ENCODE results near the gene DSC2.

Gene DSC2

GRCh38 chr18:31091350-31091749 lies 10.9 kb downstream of the DSC2 start:
- peaks cover 3% of the 10 kb centered on the region for H3K4me1 ChIP-seq
- H3K27ac ChIP-seq = no peak overlapping the region
- no peaks in the 10 kb centered on the region for H3K36me3 ChIP-seq (ENCODE audit: control insufficient read depth, insufficient read depth, low read length)
- H3K9me3 ChIP-seq (ENCODE audit: control insufficient read depth, low read length) = no peaks in the 10 kb centered on the region
- no peak for TF ChIP-seq CTCF (IDR thresholded peaks at IDR 0.05)
- H3K9ac ChIP-seq = no peak overlapping the region
- no peak overlapping the region for H3K4me3 ChIP-seq (ENCODE audit: low read depth, low read length)
- H3K79me2 ChIP-seq = peaks cover 22% of the 10 kb centered on the region
- H3K27me3 ChIP-seq (ENCODE audit: control insufficient read depth, insufficient read depth, low read length) = no peaks in the 10 kb centered on the region
- H2AFZ ChIP-seq = no peak overlapping the region
- no peak overlapping the region for H3K4me2 ChIP-seq (ENCODE audit: low read length)

DNA sequence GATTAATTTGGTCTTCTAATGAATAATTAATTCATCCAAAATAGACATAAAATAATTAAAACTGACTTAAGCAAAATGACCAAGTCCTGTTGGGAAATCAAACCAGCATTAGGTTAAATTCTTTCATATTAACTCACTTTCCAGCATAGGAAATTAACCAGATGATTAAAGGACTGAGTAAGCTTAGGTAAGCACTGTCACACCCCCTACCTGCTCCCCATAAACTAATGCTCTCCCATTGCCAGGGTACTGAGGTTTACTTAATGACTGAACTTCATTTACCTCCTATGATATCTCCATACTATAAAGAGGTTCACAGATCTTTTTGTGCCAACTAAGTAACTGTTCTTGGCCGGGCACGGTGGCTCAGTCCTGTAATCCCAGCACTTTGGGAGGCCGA lies 13.7 kb downstream of the DSC2 start:
- H3K27ac ChIP-seq = no peak overlapping the region
- H3K36me3 ChIP-seq (ENCODE audit: control insufficient read depth, insufficient read depth, low read length) = no peaks in the 10 kb centered on the region
- no peak overlapping the region for H3K9ac ChIP-seq
- TF ChIP-seq CTCF (IDR thresholded peaks at IDR 0.05) = no peak
- H3K4me1 ChIP-seq = no peaks in the 10 kb centered on the region
- H3K4me3 ChIP-seq (ENCODE audit: low read depth, low read length) = no peak overlapping the region
- H3K79me2 ChIP-seq = peaks cover 8% of the 10 kb centered on the region
- no peaks in the 10 kb centered on the region for H3K27me3 ChIP-seq (ENCODE audit: control insufficient read depth, insufficient read depth, low read length)
- no peaks in the 10 kb centered on the region for H3K9me3 ChIP-seq (ENCODE audit: control insufficient read depth, low read length)
- no peak overlapping the region for H3K4me2 ChIP-seq (ENCODE audit: low read length)
- no peak overlapping the region for H2AFZ ChIP-seq

DNA sequence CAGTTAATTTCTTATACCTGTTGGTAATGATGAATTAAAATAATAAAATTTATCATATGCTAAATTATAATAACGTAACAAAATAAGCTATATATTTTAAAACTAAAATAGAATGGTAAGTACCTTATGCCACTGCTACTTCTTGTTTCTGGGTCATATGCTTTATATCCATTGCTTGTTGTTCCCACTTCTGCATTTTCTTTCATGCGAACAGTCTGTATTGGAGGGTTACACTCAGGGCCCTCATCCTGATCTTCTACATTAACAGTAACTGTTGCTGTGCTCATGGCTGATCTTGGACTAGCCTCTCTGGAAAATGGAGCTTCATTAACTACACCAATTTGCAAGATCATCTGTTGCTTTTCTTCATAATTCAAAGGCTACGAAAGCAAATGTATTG lies 22.2 kb downstream of the DSC2 start:
- H2AFZ ChIP-seq = no peak overlapping the region
- H3K36me3 ChIP-seq (ENCODE audit: control insufficient read depth, insufficient read depth, low read length) = no peaks in the 10 kb centered on the region
- H3K79me2 ChIP-seq = peaks cover 3% of the 10 kb centered on the region
- no peak overlapping the region for H3K27ac ChIP-seq
- H3K4me3 ChIP-seq (ENCODE audit: low read depth, low read length) = no peak overlapping the region
- no peak for TF ChIP-seq CTCF (IDR thresholded peaks at IDR 0.05)
- no peaks in the 10 kb centered on the region for H3K27me3 ChIP-seq (ENCODE audit: control insufficient read depth, insufficient read depth, low read length)
- no peaks in the 10 kb centered on the region for H3K9me3 ChIP-seq (ENCODE audit: control insufficient read depth, low read length)
- no peak overlapping the region for H3K4me2 ChIP-seq (ENCODE audit: low read length)
- no peak overlapping the region for H3K9ac ChIP-seq
- H3K4me1 ChIP-seq = no peaks in the 10 kb centered on the region

DNA sequence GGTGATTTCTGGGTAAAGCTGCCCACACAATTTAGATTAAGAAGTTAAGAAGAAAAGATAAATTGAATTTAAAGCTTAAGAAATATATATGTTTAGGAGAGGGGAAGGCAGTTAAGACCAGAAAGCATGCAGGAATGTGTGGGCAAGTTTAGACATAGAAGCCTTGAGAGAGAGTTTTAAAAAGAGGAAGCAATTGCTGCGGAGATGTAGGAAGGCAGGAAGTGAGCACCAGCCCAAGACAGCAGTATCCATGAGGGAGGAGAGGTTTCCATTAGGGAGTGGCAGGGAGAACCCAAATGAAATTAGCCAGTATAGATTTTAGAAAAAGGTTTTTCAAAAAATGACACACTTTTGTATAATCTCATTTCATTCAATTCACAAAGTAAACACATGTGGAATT lies 24.3 kb downstream of the DSC2 start:
- no peak overlapping the region for H3K4me2 ChIP-seq (ENCODE audit: low read length)
- H3K4me3 ChIP-seq (ENCODE audit: low read depth, low read length) = no peak overlapping the region
- no peak overlapping the region for H3K9ac ChIP-seq
- H2AFZ ChIP-seq = no peak overlapping the region
- no peaks in the 10 kb centered on the region for H3K4me1 ChIP-seq
- H3K36me3 ChIP-seq (ENCODE audit: control insufficient read depth, insufficient read depth, low read length) = no peaks in the 10 kb centered on the region
- no peaks in the 10 kb centered on the region for H3K9me3 ChIP-seq (ENCODE audit: control insufficient read depth, low read length)
- no peak overlapping the region for H3K27ac ChIP-seq
- no peaks in the 10 kb centered on the region for H3K27me3 ChIP-seq (ENCODE audit: control insufficient read depth, insufficient read depth, low read length)
- no peak for TF ChIP-seq CTCF (IDR thresholded peaks at IDR 0.05)
- H3K79me2 ChIP-seq = peaks cover 3% of the 10 kb centered on the region

DNA sequence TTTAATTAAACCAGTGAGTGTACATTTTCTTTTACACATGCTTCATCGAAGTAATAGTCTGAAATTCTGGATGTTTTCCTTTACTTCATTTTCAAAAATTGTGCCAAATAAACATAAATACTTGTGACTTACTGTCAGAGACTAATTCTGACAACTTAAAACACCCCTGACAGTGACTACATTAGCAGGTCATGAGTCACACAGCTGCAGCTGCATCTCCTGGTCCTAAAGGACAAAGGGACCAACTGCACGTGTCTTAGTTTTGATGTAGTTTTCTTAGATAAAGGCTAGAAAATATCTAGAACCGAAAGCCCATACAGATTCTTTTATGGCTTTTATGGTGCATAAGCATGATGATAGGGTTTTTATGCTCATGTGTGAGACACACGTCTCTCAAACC lies 30.0 kb downstream of the DSC2 start:
- no peak for TF ChIP-seq CTCF (IDR thresholded peaks at IDR 0.05)
- no peak overlapping the region for H2AFZ ChIP-seq
- no peaks in the 10 kb centered on the region for H3K4me1 ChIP-seq
- no peaks in the 10 kb centered on the region for H3K27me3 ChIP-seq (ENCODE audit: control insufficient read depth, insufficient read depth, low read length)
- H3K27ac ChIP-seq = no peak overlapping the region
- H3K4me2 ChIP-seq (ENCODE audit: low read length) = no peak overlapping the region
- H3K9ac ChIP-seq = no peak overlapping the region
- no peaks in the 10 kb centered on the region for H3K36me3 ChIP-seq (ENCODE audit: control insufficient read depth, insufficient read depth, low read length)
- peaks cover 3% of the 10 kb centered on the region for H3K79me2 ChIP-seq
- no peaks in the 10 kb centered on the region for H3K9me3 ChIP-seq (ENCODE audit: control insufficient read depth, low read length)
- H3K4me3 ChIP-seq (ENCODE audit: low read depth, low read length) = no peak overlapping the region
